ENCODE measurements around the gene SCAF4.
"Not testable (repeated sequence)": the region's sequence is repeated elsewhere in the genome, so short reads cannot be mapped to it uniquely, and the experiment has no call there.

Gene SCAF4

DNA sequence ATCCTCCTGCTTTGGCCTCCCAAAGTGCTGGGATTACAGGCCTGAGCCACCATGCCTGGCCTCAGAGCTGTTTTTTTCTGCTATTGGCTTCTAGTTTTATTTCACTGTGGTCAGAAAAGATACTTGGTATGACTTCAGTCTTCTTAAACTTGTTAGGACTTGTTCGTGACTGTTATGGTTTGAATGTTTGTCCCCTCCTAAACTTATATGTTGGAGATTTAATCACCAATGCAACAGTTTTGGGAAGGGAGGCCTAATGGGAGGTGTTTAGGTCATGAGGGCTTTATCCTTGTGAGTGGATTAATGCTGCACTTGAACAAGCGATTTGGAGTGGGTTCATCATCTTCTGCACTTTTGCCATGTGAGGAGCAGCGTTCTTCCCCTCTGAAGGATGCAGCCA lies 96.9 kb downstream of the SCAF4 start:
- no peak for DNase-seq

DNA sequence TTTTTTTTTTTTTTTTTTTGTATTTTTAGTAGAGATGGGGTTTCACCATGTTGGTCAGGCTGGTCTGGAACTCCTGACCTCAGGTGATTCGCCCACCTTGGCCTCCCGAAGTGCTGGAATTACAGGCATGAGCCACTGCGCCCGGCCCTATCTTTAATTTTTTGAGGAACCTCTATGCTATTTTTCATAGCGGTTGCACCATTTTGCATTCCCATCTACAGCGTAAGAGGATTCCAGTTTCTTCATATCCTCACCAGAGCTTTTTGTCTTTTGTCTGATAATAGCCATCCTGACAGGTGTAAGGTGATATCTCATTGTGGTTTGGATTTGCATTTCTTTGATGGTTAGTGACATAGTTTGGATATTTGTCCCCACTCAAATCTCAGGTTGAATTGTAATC lies 100.0 kb downstream of the SCAF4 start:
- DNase-seq: not testable (repeated sequence)

DNA sequence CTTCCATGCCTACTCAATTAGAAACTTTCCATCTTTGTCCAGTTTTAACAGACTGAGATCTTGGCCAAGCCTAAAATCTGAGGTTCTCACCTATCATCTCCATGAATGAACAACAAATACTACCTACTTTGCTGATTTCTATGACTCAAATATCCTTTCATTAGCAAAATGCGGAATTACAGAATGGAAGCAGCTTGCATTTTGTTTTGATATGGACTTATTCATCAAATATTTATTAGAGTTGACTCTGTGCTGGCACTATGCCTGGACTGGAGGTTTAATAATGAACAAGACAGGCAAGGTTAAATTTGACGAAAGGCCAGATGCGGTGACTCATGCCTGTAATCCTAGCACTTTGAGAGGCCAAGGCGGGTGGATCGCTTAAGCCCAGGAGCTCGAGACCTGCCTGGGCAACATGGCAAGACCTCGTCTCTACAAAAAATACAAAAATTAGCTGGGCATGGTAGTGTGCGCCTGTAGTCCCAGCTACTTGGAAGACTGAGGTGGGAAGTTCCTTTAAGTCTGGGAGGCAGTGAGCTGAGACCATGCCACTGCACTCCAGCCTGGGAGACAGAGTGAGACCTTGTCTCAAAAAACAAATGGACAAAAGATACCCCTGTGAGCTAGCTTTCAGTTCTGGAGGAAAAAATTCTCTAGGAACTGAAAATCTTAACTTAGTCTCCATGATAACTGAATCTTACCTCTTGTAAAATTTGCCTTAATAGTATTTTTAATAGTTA lies 101.8 kb downstream of the SCAF4 start:
- no peak for DNase-seq

DNA sequence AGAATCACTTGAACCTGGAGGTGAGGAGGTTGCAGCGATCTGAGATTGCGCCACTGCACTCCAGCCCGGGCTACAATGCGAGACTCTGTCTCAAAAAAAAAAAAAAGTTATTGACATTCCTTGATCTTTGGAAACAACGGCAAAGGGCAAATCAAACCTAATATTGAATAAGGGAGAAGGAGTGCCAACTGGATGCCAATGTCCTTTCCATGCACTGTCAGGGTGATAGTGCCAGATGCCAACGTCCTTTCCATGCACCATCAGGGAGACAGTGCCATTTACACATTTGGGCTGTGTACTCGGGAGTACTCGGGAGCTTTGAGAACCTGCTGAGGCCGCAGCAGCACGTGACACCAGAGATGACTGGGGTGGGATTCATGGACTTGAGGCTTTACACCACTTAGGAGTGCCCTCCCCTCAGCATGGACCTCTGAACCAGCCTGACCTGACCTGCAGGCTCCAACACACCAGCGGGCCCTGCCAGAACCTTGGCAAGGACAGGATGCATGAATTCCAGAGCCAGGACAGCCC lies 106.9 kb downstream of the SCAF4 start:
- no peak for DNase-seq

DNA sequence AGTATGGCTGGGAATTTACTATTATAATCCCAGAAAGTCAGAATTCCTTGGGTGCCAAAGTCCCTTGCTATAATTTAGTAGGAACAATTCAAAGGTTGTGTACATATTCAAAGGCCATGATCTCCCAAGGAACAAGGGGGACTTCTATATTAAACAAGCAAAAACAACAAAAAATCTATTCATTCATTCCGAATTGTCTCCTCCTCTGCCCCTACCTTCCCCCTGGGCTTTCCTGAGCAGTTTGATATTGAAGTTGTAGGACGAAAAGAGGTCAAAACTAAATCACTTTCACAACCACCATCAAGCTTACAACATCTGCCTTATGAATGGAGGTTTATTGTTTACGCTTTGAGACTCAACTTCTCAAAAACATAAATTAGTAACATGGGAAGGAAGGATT lies 107.7 kb downstream of the SCAF4 start:
- DNase-seq: no peak

DNA sequence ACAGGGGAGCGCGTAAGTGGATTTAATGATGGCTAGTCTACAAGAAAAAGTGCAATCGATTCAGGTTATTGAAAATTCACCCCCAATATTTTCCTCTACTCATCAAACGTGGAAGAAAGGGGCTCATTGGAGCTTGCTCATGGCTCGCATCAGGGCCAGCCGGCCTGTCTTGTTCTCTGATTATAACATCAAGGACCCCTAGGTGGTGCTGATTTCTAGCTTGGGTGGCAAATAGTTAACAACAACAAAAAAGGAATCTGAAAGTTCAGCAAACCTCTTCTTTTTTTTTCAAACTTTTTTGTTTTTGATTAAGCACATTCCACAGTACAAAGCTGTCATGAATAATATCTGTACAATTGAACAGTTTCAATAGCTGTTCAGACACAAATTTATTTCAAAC lies 108.3 kb downstream of the SCAF4 start:
- DNase-seq: no peak

DNA sequence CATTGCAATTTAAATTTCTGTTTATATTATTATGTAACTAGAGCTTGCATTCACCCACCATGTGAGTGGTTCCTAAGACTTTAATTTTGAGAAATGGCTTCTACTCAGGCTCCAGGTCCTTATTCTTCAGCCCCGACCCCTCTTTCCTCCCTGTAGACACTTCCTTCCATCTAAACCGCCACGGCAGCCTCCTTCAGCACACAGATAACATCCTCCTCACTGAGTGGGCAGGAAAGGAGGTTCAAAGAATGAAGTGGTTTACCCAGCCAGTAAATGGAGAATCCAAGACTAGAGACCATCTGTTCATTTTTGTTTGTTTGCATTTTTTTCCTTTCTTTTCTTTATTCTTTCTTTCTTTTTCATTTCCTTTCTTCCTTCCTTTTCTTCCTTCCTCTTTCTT lies 109.5 kb downstream of the SCAF4 start:
- no peak for DNase-seq

Data from T-helper 1 cell (primary cell).